ENCODE results near the gene GAS2.

Gene GAS2

GRCh38 chr11:22787551-22788162, 121.2 kb downstream of the GAS2 start:
- DNase-seq (ENCODE audit: low read depth): no peak

DNA sequence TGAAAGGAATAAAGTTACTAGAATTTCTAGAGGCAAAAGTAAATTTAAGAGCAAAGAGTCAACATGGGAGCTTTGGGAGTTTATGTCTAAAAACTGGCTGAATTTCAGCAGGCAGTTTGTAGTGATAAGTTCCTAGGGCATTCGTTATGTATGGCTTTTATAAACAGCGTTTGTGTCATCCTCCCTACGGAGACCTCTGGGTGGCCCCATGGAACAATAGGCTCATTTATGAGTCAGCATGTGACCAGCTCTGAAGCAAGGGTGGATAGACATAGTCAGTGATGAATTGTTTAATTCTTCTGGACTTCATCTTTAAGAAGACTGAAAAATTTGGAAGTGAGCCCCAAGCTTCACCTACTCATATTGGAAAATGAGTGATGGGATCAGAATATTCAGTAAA, 126.1 kb downstream of the GAS2 start:
- DNase-seq (ENCODE audit: low read depth): no peak

GRCh38 chr11:22795914-22796313, 129.5 kb downstream of the GAS2 start:
- no peak for DNase-seq (ENCODE audit: low read depth)

- DNase-seq (ENCODE audit: low read depth): no peak
These were observed 130.6 kb downstream of the GAS2 start for GRCh38 chr11:22797047-22797446.

GRCh38 chr11:22798901-22799300, 132.5 kb downstream of the GAS2 start:
- DNase-seq (ENCODE audit: low read depth): no peak

GRCh38 chr11:22800482-22800881, 134.1 kb downstream of the GAS2 start:
- no peak for DNase-seq (ENCODE audit: low read depth)

DNA sequence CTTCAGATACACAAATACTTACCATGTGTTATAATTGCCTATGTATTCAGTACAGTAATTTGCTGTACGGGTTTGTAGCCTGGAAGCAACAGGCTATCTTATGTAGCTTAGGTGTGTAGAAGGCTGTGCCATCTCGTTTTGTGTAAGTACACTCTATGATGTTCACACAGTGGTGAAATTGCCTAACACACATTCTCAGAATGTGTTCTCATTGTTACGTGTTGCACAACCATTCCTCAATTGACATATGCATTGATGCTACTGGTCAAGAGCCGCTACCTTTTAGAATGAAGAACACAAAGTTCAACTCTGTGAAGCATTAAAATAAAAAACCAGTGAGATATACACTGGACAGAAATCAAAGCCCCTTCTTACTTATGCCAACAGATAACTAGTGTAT, 136.4 kb downstream of the GAS2 start:
- no peak for DNase-seq (ENCODE audit: low read depth)

DNA sequence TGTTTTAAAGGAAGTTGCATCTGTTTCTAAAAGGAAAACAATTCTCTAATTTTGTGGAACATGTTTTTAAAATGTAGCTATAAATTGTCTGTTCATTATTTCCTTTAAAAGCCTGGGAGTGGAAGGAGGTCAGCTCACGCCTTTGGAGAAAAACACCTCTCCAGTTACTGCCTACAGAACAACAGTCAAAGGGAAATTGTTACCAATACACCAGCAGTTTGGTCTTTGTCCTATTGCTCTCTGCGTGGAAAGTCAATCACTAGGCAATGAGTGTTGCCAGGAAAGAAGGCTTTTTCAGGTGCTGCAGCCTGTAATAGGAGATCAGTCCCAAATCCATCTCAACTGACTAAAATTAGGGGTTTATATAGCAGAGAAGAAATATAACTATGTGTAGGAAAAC, 141.0 kb downstream of the GAS2 start:
- no peak for DNase-seq (ENCODE audit: low read depth)

GRCh38 chr11:22807855-22808570, 141.6 kb downstream of the GAS2 start:
- no peak for DNase-seq (ENCODE audit: low read depth)

DNA sequence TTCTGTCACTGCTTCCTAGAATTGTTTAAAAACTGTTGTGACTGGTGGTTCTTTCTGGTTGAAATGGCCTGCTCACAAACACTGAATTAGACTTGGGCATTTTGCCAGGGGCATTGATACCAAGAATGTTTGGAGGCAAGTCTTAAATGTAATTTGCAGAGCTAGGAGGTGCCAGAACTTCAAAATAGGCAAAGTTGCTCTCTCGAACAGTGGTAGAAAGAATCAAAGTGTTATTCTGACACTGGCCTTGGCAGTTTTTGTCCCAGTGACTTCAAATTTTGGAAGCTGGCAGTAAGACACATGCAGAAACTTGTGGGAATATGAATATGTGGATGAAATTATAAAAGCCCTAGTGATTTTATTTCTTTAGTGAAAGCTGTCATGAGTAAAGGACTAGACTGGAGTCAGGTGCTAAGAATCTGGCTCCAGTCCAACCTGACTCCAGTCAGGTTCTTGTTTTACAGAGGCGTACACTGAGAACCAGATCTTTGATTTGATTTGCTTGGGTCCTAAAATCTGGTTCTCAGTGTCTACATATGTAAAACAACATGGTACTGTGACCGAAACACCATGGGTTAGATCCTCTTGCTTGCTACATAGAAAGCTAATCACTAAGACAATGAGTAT, 142.3 kb downstream of the GAS2 start:
- DNase-seq (ENCODE audit: low read depth): no peak

DNA sequence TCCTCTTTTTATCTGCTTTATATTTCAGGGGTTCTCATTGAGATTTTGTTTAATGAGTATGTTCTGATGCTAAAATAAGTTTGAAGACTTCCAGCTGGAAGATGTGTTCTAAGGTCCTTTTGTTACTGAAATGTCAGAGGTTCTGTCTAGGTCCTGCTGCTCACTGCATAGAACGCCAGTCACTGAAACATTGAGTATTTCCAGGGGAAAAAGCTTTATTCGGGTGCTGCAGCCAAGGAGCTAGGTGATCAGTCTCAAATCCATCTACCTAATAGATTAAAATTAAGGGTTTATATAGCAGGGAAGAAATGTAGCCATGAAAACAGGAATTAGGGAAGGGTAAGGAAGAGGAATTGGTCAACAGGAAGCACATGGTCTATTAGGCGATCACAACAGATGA, 143.5 kb downstream of the GAS2 start:
- no peak for DNase-seq (ENCODE audit: low read depth)

GRCh38 chr11:22822203-22822602, 155.8 kb downstream of the GAS2 start:
- no peak for DNase-seq (ENCODE audit: low read depth)

GRCh38 chr11:22828373-22828772, 162.0 kb downstream of the GAS2 start:
- no peak for DNase-seq (ENCODE audit: low read depth)

DNA sequence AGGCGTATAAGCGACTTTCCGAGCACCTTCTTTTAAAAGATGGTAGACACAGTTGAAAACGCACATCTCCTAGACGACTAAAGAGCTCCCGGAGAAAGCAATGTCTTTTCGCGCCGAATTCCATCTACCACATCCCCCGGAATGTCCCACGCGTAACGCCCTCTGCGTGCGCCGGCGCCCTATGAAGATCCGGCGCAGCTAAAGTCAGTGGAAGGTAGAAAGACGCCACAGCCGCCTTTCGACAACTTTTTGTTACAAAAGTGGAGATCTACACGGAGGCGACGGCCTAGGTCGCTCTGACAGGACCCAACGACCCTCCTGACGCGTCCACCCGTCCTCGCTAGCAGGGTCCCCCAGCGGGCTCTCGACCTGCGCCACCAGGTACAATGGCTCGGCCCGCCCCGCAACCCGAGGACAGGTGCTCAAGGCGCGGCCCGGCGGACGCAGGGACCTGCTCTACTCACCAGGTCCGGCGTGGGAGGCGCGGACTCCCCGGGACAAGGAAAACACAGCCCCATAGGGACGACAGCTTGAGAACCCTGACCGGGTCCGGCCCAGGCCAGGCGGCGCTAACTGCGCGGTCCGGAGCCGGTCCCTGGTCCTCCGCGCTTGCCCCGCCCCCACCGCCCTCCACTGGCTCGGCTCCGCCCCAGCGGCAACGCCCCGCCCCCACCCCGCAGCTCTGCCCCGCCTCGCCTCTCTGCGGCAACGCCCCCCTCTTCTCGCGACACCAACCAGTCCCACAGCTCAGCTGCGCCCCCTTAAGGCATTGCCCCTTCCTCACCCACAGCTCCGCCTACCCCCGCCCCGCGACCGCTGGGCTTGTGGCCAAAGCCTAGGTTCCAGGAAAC, 163.0 kb downstream of the GAS2 start, which contains the start of gene SVIP:
Gene SVIP (minus strand): TSS at position 571 of the 851 bp plus-strand sequence. CDS start 53 bp downstream, at position 518.
- DNase-seq (ENCODE audit: low read depth): peak; percentile 87

- no peak for DNase-seq (ENCODE audit: low read depth)
These were observed 163.6 kb downstream of the GAS2 start for GRCh38 chr11:22830082-22830414.

- DNase-seq (ENCODE audit: low read depth): no peak
These were observed 166.1 kb downstream of the GAS2 start for GRCh38 chr11:22832315-22833015.

- no peak for DNase-seq (ENCODE audit: low read depth)
These were observed 180.3 kb downstream of the GAS2 start for GRCh38 chr11:22846726-22847125.

GRCh38 chr11:22851477-22851876, 185.1 kb downstream of the GAS2 start:
- DNase-seq (ENCODE audit: low read depth): no peak

- no peak for DNase-seq (ENCODE audit: low read depth)
These were observed 193.3 kb downstream of the GAS2 start for GRCh38 chr11:22859756-22860155.

DNA sequence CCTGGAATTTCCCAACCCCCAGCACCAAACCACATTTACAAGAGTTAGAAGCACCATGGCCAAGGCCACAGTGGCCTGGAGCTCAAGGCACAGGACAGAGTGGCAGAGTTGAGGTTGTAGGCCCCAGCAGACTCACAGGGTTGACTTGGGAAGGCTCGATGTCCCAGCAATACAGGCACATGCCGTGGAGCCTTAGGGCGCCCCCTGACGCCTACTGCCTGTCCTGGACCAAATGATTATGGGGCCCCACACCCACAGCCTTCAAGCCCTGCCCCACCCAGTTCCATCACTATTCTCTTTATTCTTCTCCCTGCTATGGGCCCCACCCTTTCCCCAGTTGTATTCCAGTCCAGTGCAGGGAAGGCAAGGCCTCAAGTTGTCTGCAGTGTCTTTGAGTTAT, 193.8 kb downstream of the GAS2 start, which contains the start of gene CCDC179:
Gene CCDC179 (minus strand): TSS at position 234 of the 400 bp plus-strand sequence. CDS start 53 bp downstream, at position 181.
- DNase-seq (ENCODE audit: low read depth): no peak
